Cerebellar cortex (tissue), 1 donor: Measurements from ENCODE around the gene GABARAPL1.

ENCODE experiments used
- DNase-seq: peaks from one replicate; pipeline ENCODE4 v3.0.0-alpha.2; 2015; ENCODE audit warnings: low spot score

Gene GABARAPL1

DNA sequence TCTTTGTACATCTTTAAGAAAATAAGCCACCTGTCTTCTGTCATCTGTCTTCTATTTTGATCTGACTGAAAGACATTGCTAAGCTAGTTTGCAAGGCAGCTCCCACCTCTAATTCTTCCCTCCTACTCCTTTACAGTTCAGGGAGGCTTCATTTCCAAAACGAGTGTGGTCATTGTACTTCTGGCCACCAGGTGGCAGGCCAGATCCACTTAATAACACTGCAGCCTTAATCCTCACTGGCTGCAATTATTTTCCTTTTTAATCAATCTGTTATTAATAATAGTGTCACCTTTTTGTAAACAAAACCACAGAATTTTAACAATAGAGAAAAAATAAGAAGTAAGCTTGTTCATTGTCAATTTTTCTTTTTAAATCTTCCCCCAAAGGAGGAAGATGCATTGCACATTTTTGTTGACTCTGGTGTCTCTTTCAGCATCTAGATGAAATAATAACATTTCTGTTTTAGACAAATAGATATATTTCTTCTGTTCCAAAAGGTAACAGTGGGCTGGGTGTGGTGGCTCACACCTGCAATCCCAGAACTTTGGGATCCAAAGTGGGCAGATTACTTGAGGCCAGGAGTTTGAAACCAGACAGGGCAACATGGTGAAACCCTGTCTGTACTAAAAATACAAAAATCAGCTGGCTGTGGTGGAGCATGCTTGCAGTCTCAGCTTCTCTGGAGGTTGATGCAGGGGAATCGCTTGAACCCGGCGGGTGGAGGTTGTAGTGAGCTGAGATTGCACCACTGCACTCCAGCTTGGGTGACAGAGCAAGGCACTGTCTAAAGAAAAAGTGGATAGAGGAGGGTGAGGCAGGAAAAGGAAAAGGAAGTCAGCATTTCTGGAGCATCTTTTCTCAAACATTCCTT is 23.3 kb downstream of the GABARAPL1 start:
- DNase-seq, result peak; percentile 48

- no peak for DNase-seq
These were observed 24.0 kb downstream of the GABARAPL1 start for GRCh38 chr12:10236720-10237119.

DNA sequence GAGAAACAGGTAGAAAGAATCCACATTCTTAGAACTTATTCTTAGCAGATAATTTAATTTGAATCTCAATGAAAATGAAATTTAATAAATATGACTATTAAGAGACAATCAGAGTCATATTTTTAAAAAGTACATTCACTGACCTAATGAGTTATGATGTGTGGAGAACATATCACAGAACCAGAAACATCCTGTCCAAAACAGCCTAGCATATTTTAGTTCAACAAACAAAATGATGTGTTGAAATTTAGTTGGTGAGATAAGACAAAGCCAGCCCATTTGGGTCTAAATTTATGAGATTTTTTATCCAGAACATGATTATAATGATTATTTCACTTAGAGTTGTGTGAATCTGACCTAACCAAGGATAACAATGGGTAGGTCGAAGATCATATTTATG is 25.8 kb downstream of the GABARAPL1 start:
- DNase-seq, result no peak

GRCh38 chr12:10241290-10241689 is 28.6 kb downstream of the GABARAPL1 start:
- no peak for DNase-seq

- no peak for DNase-seq
These were observed 29.1 kb downstream of the GABARAPL1 start for GRCh38 chr12:10241727-10242126.

- no peak for DNase-seq
These were observed 29.9 kb downstream of the GABARAPL1 start for GRCh38 chr12:10242539-10242938.

GRCh38 chr12:10243818-10244520 is 31.3 kb downstream of the GABARAPL1 start:
- DNase-seq, result no peak

- DNase-seq, result no peak
These were observed 34.9 kb downstream of the GABARAPL1 start for GRCh38 chr12:10247436-10248058.

DNA sequence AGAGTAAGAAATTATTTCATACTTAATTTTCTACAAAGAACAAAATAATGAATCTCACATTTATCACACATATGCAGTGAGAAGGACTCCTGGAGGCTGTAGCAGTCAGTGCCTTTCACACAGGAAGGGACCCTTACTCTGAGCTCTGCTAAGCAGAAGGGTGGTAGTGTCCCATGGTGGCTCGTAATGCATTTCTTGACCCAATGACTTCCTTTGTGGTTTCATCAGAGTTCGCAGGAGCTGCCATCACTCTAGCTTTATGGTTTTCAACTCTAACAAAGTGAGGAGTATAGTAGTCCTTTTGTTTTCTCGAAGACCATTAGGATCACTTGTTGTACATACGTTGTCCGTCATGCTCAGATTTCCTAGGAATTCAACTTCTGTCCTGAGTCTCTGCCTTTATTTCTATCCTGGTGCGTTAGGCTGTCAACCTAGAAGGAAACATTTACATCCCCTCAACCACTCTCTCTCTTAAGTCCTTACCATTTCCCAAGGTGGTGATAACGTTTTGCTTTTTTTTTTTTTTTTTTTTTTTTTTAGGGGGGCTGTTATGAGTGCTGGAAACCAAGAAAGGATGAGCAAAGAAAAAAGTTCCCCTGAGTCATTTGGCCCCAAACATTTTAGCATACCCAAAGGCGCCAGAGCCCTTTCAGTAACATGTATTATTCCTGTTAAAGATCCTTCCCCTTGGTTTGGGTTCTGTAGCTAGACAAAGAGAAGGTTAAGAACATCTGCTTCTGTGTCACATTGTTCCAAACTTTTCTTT is 37.2 kb downstream of the GABARAPL1 start:
- DNase-seq, result no peak

DNA sequence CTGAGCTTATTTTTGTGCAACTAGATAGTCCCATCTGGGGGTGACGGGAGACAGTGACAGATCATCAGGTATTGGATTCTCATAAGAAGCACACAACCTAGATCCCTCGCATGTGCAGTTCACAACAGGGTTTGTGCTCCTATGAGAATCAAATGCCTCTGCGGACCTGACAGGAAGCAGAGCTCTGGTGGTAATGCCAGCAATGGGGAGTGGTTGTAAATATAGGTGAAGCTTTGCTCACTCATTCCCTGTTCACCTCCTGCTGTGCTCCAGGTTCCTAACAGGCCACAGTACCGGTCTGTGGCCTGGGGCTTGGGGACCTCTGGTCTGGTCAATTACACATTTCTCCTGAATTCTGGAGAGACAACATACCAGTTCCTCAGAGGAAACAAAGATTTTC is 39.0 kb downstream of the GABARAPL1 start:
- no peak for DNase-seq

- no peak for DNase-seq
These were observed 39.5 kb downstream of the GABARAPL1 start for GRCh38 chr12:10252201-10252600.

GRCh38 chr12:10256064-10256463 is 43.4 kb downstream of the GABARAPL1 start:
- DNase-seq, result no peak

DNA sequence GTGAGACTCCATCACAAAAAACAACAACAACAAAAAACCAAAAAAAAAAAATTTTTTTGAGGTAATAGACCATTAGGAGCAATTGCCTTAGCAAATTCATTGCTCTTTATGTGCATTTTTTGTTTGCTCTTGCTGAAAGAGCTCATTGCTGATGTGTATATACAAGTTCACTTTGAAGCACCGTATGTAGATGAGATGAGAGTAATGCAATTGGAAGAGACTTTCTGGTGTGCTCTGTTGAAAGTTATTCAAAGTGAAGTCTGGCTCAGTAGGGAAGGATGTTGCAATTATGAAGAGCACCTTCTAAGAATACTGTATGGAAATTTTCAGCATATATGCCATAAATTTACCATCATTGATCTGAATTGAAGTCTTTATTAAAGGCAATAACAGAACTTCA is 48.2 kb downstream of the GABARAPL1 start:
- DNase-seq, result no peak

DNA sequence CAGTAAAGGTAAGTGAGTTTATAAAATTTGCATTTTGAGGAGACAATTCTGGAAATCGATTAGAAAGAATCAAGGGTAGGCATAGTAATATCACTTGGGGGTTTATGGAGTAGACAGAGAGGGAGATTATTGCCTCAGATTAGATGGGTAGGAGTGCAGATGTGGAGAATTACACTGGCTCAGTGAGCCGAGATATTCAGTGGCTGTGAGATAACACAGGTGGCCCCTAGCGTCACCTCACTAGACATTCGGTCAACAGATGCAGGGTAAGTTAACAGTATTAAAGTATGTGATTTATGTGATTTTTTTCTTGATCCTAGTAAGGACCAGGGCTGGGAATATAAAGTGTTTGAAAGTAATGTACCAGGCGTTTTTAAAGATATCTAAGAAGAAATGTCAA is 55.4 kb downstream of the GABARAPL1 start:
- DNase-seq, result no peak

DNA sequence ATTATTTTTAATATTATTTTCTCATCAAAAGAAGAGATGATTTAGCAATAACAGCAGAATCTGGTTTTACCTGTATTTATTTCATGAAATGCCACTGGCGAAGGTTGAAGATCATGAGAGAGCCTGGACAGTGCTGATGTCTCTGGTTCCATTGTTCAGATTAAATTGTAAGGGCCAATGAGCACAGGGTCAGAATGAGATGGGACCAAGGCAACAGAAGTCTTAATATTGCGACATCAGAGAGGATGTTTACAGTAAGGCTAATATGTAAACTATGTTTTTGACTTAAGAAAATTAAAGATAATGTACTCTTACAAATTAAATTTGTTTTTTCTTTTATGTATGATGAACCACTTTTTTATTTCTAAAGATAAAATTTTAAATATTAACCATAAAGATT is 59.8 kb downstream of the GABARAPL1 start:
- DNase-seq, result no peak
